HepG2 (cell line): Measurements from ENCODE around the gene NPSR1.

Experiments
- HOXA7 ChIP-seq: sonication (generic); formaldehyde crosslinking; IDR thresholded peaks from 2 replicates; pipeline ENCODE4 v1.8.1; 2022; ENCODE audit warnings: mild to moderate bottlenecking, missing genetic modification reagents, moderate library complexity
- POLR2A ChIP-seq, 2 experiments: IDR thresholded peaks; 2 replicates each; pipeline ENCODE4 v1.6.1; 2011; ENCODE audit warnings: low read depth in 2 of 2, low read length in 2 of 2, mild to moderate bottlenecking in 1 of 2, moderate library complexity in 1 of 2; ENCODE audit not compliant: insufficient read depth in 1 of 2
- POLR2AphosphoS5 ChIP-seq: IDR thresholded peaks from 2 replicates; pipeline ENCODE4 v1.6.1; 2012; ENCODE audit warnings: low read depth, low read length
- TAF1 ChIP-seq: sonication (generic); formaldehyde crosslinking; IDR thresholded peaks from 2 replicates; pipeline ENCODE4 v1.4.0; 2020; ENCODE audit warnings: missing genetic modification reagents
- TCF7L2 ChIP-seq: IDR thresholded peaks from 2 replicates; pipeline ENCODE4 v1.6.1; 2011; ENCODE audit warnings: mild to moderate bottlenecking, low read depth, low read length, moderate library complexity
- ZFP36 ChIP-seq: fragments of 150-350 bp; IDR thresholded peaks from 2 replicates; pipeline ENCODE4 v1.6.1; 2018; ENCODE audit warnings: borderline replicate concordance, low read length, low read depth; ENCODE audit not compliant: partially characterized antibody
- ZKSCAN1 ChIP-seq: fragments of 150-350 bp; IDR thresholded peaks from 2 replicates; pipeline ENCODE4 v1.6.1; 2014; ENCODE audit warnings: low read length
- ZNF274 ChIP-seq: sonication (generic); formaldehyde crosslinking; IDR thresholded peaks from 2 replicates; pipeline ENCODE4 v1.5.1; 2020; ENCODE audit warnings: mild to moderate bottlenecking, missing genetic modification reagents
- ZNF878 ChIP-seq: sonication (generic); formaldehyde crosslinking; IDR thresholded peaks from 2 replicates; pipeline ENCODE4 v1.8.1; 2023; ENCODE audit warnings: mild to moderate bottlenecking, missing genetic modification reagents, moderate library complexity
- TF ChIP-seq, protein P1 (sequence below): sonication (generic); formaldehyde crosslinking; IDR thresholded peaks from 2 replicates; pipeline ENCODE4 v1.5.0; 2020; ENCODE audit warnings: missing genetic modification reagents
- TF ChIP-seq, protein P2 (sequence below): sonication (generic); formaldehyde crosslinking; conservative IDR thresholded peaks from 2 replicates; pipeline ENCODE4 v1.4.0; 2020; ENCODE audit warnings: missing genetic modification reagents
- TF ChIP-seq, protein P3 (sequence below), 2 experiments: sonication (generic) in 1 of 2; formaldehyde crosslinking in 1 of 2; IDR thresholded peaks; 2 replicates each; pipeline versions ENCODE4 v1.4.0 to v1.6.1; 2018 to 2020; ENCODE audit warnings: missing genetic modification reagents in 2 of 2, borderline replicate concordance in 1 of 2, low read depth in 1 of 2, mild to moderate bottlenecking in 1 of 2, missing biosample characterization in 1 of 2
- TF ChIP-seq, protein P4 (sequence below): sonication (generic); formaldehyde crosslinking; IDR thresholded peaks from 2 replicates; pipeline ENCODE4 v1.8.1; 2023; ENCODE audit warnings: mild to moderate bottlenecking, missing genetic modification reagents, borderline replicate concordance
- TF ChIP-seq, protein P5 (sequence below): sonication (generic); formaldehyde crosslinking; IDR thresholded peaks from 2 replicates; pipeline ENCODE4 v1.5.0; 2020; ENCODE audit warnings: mild to moderate bottlenecking, missing genetic modification reagents, moderate library complexity

DNA sequence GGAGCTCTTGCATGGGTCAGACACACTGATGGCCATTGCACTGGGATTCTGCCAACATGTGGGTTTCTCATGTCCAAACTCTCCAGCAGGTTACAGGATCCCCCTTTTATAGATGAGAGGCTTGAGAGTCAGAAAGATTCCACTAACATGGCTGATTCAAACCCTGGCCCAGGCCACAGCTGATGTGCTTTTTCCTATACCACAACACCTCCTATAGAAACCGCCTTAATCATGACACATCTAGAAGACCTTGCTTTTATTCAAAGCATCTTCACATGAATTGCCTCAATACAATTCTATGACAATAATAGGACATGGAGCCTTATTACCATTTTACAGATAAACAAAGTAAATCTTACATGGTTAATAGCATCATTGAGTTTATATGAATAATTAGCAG, 190.7 kb downstream of the NPSR1 start:
- TF ChIP-seq TCF7L2 = no peak
- TF ChIP-seq, protein P1, sequence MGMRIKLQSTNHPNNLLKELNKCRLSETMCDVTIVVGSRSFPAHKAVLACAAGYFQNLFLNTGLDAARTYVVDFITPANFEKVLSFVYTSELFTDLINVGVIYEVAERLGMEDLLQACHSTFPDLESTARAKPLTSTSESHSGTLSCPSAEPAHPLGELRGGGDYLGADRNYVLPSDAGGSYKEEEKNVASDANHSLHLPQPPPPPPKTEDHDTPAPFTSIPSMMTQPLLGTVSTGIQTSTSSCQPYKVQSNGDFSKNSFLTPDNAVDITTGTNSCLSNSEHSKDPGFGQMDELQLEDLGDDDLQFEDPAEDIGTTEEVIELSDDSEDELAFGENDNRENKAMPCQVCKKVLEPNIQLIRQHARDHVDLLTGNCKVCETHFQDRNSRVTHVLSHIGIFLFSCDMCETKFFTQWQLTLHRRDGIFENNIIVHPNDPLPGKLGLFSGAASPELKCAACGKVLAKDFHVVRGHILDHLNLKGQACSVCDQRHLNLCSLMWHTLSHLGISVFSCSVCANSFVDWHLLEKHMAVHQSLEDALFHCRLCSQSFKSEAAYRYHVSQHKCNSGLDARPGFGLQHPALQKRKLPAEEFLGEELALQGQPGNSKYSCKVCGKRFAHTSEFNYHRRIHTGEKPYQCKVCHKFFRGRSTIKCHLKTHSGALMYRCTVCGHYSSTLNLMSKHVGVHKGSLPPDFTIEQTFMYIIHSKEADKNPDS (CRISPR knock-in tag) = no peak
- TF ChIP-seq ZNF274 (CRISPR knock-in tag) = no peak
- TF ChIP-seq, protein P2, sequence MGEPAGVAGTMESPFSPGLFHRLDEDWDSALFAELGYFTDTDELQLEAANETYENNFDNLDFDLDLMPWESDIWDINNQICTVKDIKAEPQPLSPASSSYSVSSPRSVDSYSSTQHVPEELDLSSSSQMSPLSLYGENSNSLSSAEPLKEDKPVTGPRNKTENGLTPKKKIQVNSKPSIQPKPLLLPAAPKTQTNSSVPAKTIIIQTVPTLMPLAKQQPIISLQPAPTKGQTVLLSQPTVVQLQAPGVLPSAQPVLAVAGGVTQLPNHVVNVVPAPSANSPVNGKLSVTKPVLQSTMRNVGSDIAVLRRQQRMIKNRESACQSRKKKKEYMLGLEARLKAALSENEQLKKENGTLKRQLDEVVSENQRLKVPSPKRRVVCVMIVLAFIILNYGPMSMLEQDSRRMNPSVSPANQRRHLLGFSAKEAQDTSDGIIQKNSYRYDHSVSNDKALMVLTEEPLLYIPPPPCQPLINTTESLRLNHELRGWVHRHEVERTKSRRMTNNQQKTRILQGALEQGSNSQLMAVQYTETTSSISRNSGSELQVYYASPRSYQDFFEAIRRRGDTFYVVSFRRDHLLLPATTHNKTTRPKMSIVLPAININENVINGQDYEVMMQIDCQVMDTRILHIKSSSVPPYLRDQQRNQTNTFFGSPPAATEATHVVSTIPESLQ = no peak
- TF ChIP-seq POLR2AphosphoS5 = no peak
- TF ChIP-seq, protein P3, sequence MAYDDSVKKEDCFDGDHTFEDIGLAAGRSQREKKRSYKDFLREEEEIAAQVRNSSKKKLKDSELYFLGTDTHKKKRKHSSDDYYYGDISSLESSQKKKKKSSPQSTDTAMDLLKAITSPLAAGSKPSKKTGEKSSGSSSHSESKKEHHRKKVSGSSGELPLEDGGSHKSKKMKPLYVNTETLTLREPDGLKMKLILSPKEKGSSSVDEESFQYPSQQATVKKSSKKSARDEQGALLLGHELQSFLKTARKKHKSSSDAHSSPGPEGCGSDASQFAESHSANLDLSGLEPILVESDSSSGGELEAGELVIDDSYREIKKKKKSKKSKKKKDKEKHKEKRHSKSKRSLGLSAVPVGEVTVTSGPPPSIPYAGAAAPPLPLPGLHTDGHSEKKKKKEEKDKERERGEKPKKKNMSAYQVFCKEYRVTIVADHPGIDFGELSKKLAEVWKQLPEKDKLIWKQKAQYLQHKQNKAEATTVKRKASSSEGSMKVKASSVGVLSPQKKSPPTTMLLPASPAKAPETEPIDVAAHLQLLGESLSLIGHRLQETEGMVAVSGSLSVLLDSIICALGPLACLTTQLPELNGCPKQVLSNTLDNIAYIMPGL (CRISPR knock-in tag; IDR thresholded peaks at IDR 0.05; ENCODE audit: borderline replicate concordance in 1 of 2, low read depth in 1 of 2) = no peak
- TF ChIP-seq, protein P4, sequence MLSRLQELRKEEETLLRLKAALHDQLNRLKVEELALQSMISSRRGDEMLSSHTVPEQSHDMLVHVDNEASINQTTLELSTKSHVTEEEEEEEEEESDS (CRISPR knock-in tag) = no peak
- no peak for TF ChIP-seq ZKSCAN1
- TF ChIP-seq TAF1 (CRISPR knock-in tag) = no peak
- no peak for TF ChIP-seq ZNF878 (CRISPR knock-in tag)
- TF ChIP-seq, protein P5, sequence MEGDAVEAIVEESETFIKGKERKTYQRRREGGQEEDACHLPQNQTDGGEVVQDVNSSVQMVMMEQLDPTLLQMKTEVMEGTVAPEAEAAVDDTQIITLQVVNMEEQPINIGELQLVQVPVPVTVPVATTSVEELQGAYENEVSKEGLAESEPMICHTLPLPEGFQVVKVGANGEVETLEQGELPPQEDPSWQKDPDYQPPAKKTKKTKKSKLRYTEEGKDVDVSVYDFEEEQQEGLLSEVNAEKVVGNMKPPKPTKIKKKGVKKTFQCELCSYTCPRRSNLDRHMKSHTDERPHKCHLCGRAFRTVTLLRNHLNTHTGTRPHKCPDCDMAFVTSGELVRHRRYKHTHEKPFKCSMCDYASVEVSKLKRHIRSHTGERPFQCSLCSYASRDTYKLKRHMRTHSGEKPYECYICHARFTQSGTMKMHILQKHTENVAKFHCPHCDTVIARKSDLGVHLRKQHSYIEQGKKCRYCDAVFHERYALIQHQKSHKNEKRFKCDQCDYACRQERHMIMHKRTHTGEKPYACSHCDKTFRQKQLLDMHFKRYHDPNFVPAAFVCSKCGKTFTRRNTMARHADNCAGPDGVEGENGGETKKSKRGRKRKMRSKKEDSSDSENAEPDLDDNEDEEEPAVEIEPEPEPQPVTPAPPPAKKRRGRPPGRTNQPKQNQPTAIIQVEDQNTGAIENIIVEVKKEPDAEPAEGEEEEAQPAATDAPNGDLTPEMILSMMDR (CRISPR knock-in tag) = no peak
- no peak for TF ChIP-seq HOXA7 (CRISPR knock-in tag)
- no peak for TF ChIP-seq POLR2A (IDR thresholded peaks at IDR 0.05; ENCODE audit: insufficient read depth in 1 of 2, low read depth in 2 of 2, low read length in 2 of 2)
- no peak for TF ChIP-seq ZFP36
